Kidney (tissue), 22 donors: ENCODE measurements around the gene SRSF1. TPM values are rescaled to one million over a fixed set of nuclear protein-coding genes. Genes with fewer than 3 reads are reported as not detected.

Source experiments
- DNase-seq, 5 donors: peaks; one replicate each; pipeline ENCODE4 v3.0.0-alpha.2; 2013 to 2020
- FAIRE-seq: peaks from 2 replicates; lab custom pipeline; 2012; peaks lifted over from hg19 to GRCh38; lab: Jason Lieb, UNC
- H3K27ac ChIP-seq, 2 donors: one replicate each; pipeline ENCODE4 v1.7.0; 2013; ENCODE audit warnings: low read depth in 2 of 2, low read length in 2 of 2, inconsistent platforms in 1 of 2
- H3K27me3 ChIP-seq: one replicate; pipeline ENCODE4 v1.7.1; 2013; ENCODE audit warnings: low read length, inconsistent platforms; ENCODE audit not compliant: control insufficient read depth, insufficient read depth
- H3K36me3 ChIP-seq, 3 donors: one replicate each; pipeline versions ENCODE4 v1.7.0 to v1.7.1; 2013; ENCODE audit warnings: low read length in 3 of 3, control low read depth in 1 of 3, inconsistent platforms in 1 of 3; ENCODE audit not compliant: insufficient read depth in 3 of 3, control insufficient read depth in 2 of 3
- H3K4me1 ChIP-seq, 3 donors: one replicate each; pipeline versions ENCODE4 v1.7.0 to v1.7.1; 2013; ENCODE audit warnings: low read length in 3 of 3, inconsistent platforms in 1 of 3, low read depth in 1 of 3; ENCODE audit not compliant: control insufficient read depth in 2 of 3, insufficient read depth in 2 of 3
- H3K4me3 ChIP-seq, 3 donors: one replicate each; pipeline versions ENCODE4 v1.7.0 to v1.8.1; 2013; ENCODE audit warnings: low read length in 3 of 3, control low read depth in 1 of 3, inconsistent platforms in 1 of 3
- H3K9ac ChIP-seq, 3 donors: one replicate each; pipeline versions ENCODE4 v1.7.0 to v1.7.1; 2013; ENCODE audit warnings: low read length in 3 of 3, control low read depth in 1 of 3, inconsistent platforms in 1 of 3
- H3K9me3 ChIP-seq, 3 donors: one replicate each; pipeline versions ENCODE4 v1.7.0 to v1.7.1; 2013; ENCODE audit warnings: low read length in 3 of 3, control low read depth in 1 of 3, inconsistent platforms in 1 of 3; ENCODE audit not compliant: control insufficient read depth in 2 of 3, insufficient read depth in 1 of 3
- intact Hi-C: fragments of 100-400 bp; cut with DNase I; formaldehyde crosslinking; loops from one replicate; pipeline ENCODE4 v1.11.1; 2022
- long read RNA-seq, 10 donors: library from polyadenylated mRNA in 1 of 10; unstranded in 1 of 10; transcript quantifications; one replicate each; pipeline ENCODE4 v2.0.0 and lab custom pipeline, GENCODE V29; 2021 to 2026
- polyA plus RNA-seq: library from polyadenylated mRNA; stranded (reverse); fragments of 350-450 nt; fragmentation: Illumina TruSeq; extraction: RNeasy Lipid Tissue Mini Kit (QIAGEN cat#74804); gene quantifications from one replicate; pipeline ENCODE4 v1.2.3, GENCODE V29; 2014; ENCODE audit warnings: low read depth, low replicate concordance; ENCODE audit not compliant: insufficient read depth
- total RNA-seq: library from RNA; stranded (reverse); fragmentation: NEBNext Ultra II Directional; extraction: Animal tissue kit (Norgen Biotek cat#: 25700); gene quantifications from one replicate; pipeline ENCODE4 v1.2.1, GENCODE V29; 2021
- TF ChIP-seq, protein P1 (sequence below): IDR thresholded peaks from 3 replicates; pipeline ENCODE4 v1.5.1; 2012; ENCODE audit warnings: mild to moderate bottlenecking, moderate library complexity, borderline replicate concordance; ENCODE audit not compliant: insufficient read depth; ENCODE audit errors: extremely low read depth
- donor health status: control.
- donor health status: control.
- donor health status: control.
- donor health status: control.
- donor health status: control.
- donor health status: DM: yes; HTN: yes; CAD: no.
- donor health status: Normal renal cell carcinoma (clear cell type).

The SRSF1 gene, protein sequence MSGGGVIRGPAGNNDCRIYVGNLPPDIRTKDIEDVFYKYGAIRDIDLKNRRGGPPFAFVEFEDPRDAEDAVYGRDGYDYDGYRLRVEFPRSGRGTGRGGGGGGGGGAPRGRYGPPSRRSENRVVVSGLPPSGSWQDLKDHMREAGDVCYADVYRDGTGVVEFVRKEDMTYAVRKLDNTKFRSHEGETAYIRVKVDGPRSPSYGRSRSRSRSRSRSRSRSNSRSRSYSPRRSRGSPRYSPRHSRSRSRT
- total RNA-seq (177 TPM), polyA plus RNA-seq (69.8 TPM)
- long read RNA-seq, donor 1, transcript SRSF1-205 (3 exons, 3,117 nt), result minor isoform, 7 of 72 reads
- long read RNA-seq, donor 1, transcript SRSF1-201 (4 exons, 1,513 nt), result major isoform, 53 of 72 reads
- long read RNA-seq, donor 1, transcript SRSF1-204 (4 exons, 1,720 nt), result minor isoform, 5 of 72 reads
- long read RNA-seq, donor 1, partial matches to known transcripts, result 0 of 72 reads
- long read RNA-seq, donor 1, other reads (novel, unspliced or antisense), result 5 of 72 reads
- long read RNA-seq, donor 2, transcript SRSF1-202 (2 exons, 689 nt), result minor isoform, 5 of 83 reads
- long read RNA-seq, donor 2, transcript SRSF1-204 (4 exons, 1,720 nt), result minor isoform, 17 of 83 reads
- long read RNA-seq, donor 2, transcript SRSF1-205 (3 exons, 3,117 nt), result minor isoform, 10 of 83 reads
- long read RNA-seq, donor 2, transcript SRSF1-201 (4 exons, 1,513 nt), result major isoform, 50 of 83 reads
- long read RNA-seq, donor 2, partial matches to known transcripts, result 0 of 83 reads
- long read RNA-seq, donor 2, other reads (novel, unspliced or antisense), result 0 of 83 reads
- long read RNA-seq, donor 3, transcript SRSF1-204 (4 exons, 1,720 nt), result minor isoform, 14 of 109 reads
- long read RNA-seq, donor 3, transcript SRSF1-205 (3 exons, 3,117 nt), result minor isoform, 10 of 109 reads
- long read RNA-seq, donor 3, transcript SRSF1-201 (4 exons, 1,513 nt), result major isoform, 67 of 109 reads
- long read RNA-seq, donor 3, transcript SRSF1-202 (2 exons, 689 nt), result minor isoform, 8 of 109 reads
- long read RNA-seq, donor 3, partial matches to known transcripts, result 5 of 109 reads
- long read RNA-seq, donor 3, other reads (novel, unspliced or antisense), result 5 of 109 reads
- long read RNA-seq, donor 4, transcript SRSF1-205 (3 exons, 3,117 nt), result minor isoform, 11 of 68 reads
- long read RNA-seq, donor 4, transcript SRSF1-201 (4 exons, 1,513 nt), result major isoform, 47 of 68 reads
- long read RNA-seq, donor 4, transcript SRSF1-204 (4 exons, 1,720 nt), result minor isoform, 8 of 68 reads
- long read RNA-seq, donor 4, partial matches to known transcripts, result 0 of 68 reads
- long read RNA-seq, donor 4, other reads (novel, unspliced or antisense), result 0 of 68 reads
- long read RNA-seq, donor 5, transcript SRSF1-201 (4 exons, 1,513 nt), result major isoform, 5 of 6 reads
- long read RNA-seq, donor 5, partial matches to known transcripts, result 0 of 6 reads
- long read RNA-seq, donor 5, other reads (novel, unspliced or antisense), result 0 of 6 reads
- long read RNA-seq, donor 6, transcript SRSF1-201 (4 exons, 1,513 nt), result major isoform, 32 of 40 reads
- long read RNA-seq, donor 6, partial matches to known transcripts, result 0 of 40 reads
- long read RNA-seq, donor 6, other reads (novel, unspliced or antisense), result 0 of 40 reads
- long read RNA-seq, donor 7, transcript SRSF1-201 (4 exons, 1,513 nt), result major isoform, 27 of 77 reads
- long read RNA-seq, donor 7, partial matches to known transcripts, result 1 of 77 reads
- long read RNA-seq, donor 7, other reads (novel, unspliced or antisense), result 42 of 77 reads
- long read RNA-seq, donor 8, transcript SRSF1-204 (4 exons, 1,720 nt), result minor isoform, 12 of 147 reads
- long read RNA-seq, donor 8, transcript SRSF1-205 (3 exons, 3,117 nt), result minor isoform, 6 of 147 reads
- long read RNA-seq, donor 8, transcript SRSF1-201 (4 exons, 1,513 nt), result major isoform, 37 of 147 reads
- long read RNA-seq, donor 8, partial matches to known transcripts, result 87 of 147 reads
- long read RNA-seq, donor 8, other reads (novel, unspliced or antisense), result 0 of 147 reads
- long read RNA-seq, donor 9, transcript SRSF1-201 (4 exons, 1,513 nt), result major isoform, 26 of 39 reads
- long read RNA-seq, donor 9, transcript SRSF1-202 (2 exons, 689 nt), result minor isoform, 7 of 39 reads
- long read RNA-seq, donor 9, partial matches to known transcripts, result 0 of 39 reads
- long read RNA-seq, donor 9, other reads (novel, unspliced or antisense), result 0 of 39 reads
- long read RNA-seq, donor 10, transcript SRSF1-204 (4 exons, 1,720 nt), result minor isoform, 11 of 76 reads
- long read RNA-seq, donor 10, transcript SRSF1-205 (3 exons, 3,117 nt), result minor isoform, 19 of 76 reads
- long read RNA-seq, donor 10, transcript SRSF1-201 (4 exons, 1,513 nt), result major isoform, 35 of 76 reads
- long read RNA-seq, donor 10, partial matches to known transcripts, result 7 of 76 reads
- long read RNA-seq, donor 10, other reads (novel, unspliced or antisense), result 0 of 76 reads

DNA sequence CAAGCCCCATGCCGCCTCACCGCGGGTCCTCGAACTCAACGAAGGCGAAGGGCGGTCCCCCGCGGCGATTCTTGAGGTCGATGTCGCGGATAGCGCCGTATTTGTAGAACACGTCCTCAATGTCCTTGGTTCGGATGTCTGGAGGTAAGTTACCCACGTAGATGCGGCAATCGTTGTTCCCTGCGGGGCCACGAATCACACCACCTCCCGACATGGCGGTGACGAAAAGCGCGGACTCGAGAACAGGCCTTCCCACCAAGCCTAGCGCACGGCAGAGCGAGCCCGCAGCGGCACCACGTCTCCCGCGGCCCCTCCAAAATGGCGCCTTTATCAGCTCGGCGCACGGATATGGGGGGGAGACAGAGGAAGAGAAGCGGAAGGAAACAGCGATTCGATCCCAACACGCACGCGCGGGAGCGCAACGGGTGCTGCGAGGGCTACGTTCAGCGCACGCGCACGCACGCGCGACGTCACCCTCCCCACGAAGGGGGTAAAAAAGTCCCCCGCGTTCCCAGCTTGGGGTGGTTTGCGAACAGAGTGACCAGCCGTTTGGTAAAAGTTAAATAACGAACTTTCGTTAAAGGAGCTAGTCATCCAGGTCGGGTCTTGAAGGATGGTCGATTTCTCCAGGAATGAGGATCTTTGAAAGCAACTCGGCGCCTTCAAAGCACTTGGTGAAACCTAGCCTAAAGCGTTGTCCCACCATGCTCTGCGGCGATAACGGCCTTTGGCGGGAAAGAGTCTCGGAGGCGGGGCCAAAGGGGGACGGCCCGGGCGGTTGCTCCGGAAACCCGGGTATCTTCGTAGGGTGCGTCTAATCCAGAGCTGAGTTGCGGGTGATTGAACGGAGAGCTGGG lies at the start of gene SRSF1:
TSS of gene SRSF1 (minus strand) at position 323 of the 857 bp plus-strand sequence. CDS start at position 214, 109 bp downstream.
- H3K4me3 ChIP-seq, result peak within 1 kb of the TSS; percentile 83 to 100 (median 97)
- H3K4me1 ChIP-seq, result peaks cover 7 to 26% (median 25%) of the 10 kb centered on the region in 3 donors
- H3K9me3 ChIP-seq, result no peaks in the 10 kb centered on the region
- DNase-seq (peak; percentile 98 to 99 (median 99)), FAIRE-seq (no peak)
- H3K36me3 ChIP-seq, result peaks cover 12 to 35% (median 25%) of the 10 kb centered on the region in 3 donors
- peak within 1 kb of the TSS; percentile 98 to 99 for H3K27ac ChIP-seq
- TF ChIP-seq, protein P1, sequence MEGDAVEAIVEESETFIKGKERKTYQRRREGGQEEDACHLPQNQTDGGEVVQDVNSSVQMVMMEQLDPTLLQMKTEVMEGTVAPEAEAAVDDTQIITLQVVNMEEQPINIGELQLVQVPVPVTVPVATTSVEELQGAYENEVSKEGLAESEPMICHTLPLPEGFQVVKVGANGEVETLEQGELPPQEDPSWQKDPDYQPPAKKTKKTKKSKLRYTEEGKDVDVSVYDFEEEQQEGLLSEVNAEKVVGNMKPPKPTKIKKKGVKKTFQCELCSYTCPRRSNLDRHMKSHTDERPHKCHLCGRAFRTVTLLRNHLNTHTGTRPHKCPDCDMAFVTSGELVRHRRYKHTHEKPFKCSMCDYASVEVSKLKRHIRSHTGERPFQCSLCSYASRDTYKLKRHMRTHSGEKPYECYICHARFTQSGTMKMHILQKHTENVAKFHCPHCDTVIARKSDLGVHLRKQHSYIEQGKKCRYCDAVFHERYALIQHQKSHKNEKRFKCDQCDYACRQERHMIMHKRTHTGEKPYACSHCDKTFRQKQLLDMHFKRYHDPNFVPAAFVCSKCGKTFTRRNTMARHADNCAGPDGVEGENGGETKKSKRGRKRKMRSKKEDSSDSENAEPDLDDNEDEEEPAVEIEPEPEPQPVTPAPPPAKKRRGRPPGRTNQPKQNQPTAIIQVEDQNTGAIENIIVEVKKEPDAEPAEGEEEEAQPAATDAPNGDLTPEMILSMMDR, result no peak
- intact Hi-C loops, result no loop called here
- H3K27me3 ChIP-seq, result no peaks in the 10 kb centered on the region
- peak within 1 kb of the TSS; percentile 92 to 100 (median 97) for H3K9ac ChIP-seq

DNA sequence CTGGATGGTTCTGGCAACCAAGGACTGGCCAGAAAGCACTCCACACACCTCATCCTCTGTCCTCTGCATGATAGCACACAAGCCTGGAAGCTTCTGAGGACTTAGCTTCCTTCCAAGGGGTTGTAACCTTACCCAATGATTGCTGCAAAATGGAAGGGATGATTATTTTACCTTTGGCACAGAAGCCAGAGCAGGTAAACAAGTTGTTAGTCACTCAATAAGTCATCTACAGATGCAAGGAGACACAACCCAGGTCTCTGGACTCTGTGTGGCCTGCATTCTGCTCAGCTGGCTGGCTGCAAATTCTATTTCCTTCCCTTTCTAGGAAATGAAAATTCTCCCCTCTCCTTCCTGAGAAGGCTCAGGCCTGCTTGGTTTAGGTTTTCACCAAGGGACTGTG lies 49.4 kb upstream of the SRSF1 start:
- Histone ChIP-seq H3K9ac (no peak overlapping the region), H3K4me1 (no peaks in the 10 kb centered on the region), H3K36me3 (no peaks in the 10 kb centered on the region), H3K4me3 (no peak overlapping the region), H3K9me3 (no peaks in the 10 kb centered on the region), H3K27me3 (no peaks in the 10 kb centered on the region), H3K27ac (no peak overlapping the region)
- DNase-seq (no peak), FAIRE-seq (no peak)
- intact Hi-C loops, result no loop called here
- TF ChIP-seq, protein P1, result no peak
